HG03575 (cell line): ENCODE data around the gene NSD1.
A peak's percentile ranks its signal among the peaks of the same experiment; 100 is the strongest.

Experiments used
- ATAC-seq: cut with Tn5 transposase; IDR thresholded peaks from one replicate; pipeline ENCODE4 v1.9.1; 2021; ENCODE audit not compliant: unreplicated experiment, insufficient number of reproducible peaks, low FRiP score; ENCODE audit errors: extremely low read depth

Gene NSD1

GRCh38 chr5:177133096-177133852, at the start of gene NSD1:
Gene NSD1 (plus strand): TSS chr5:177133773. CDS start chr5:177135104, 1,331 bp downstream.
- peak; percentile 29 for ATAC-seq

GRCh38 chr5:177084175-177084574, 49.4 kb upstream of the NSD1 start:
- no peak for ATAC-seq

- ATAC-seq = no peak
These were observed 47.5 kb upstream of the NSD1 start for GRCh38 chr5:177085985-177086653.

- no peak for ATAC-seq
These were observed 46.7 kb upstream of the NSD1 start, which contains the start of gene FGFR4 for GRCh38 chr5:177086654-177087397. Gene FGFR4 (plus strand): TSS chr5:177086915. CDS start chr5:177089603, 2,688 bp downstream.

- ATAC-seq = no peak
These were observed 46.1 kb upstream of the NSD1 start for GRCh38 chr5:177087398-177088005.

- ATAC-seq = no peak
These were observed 44.4 kb upstream of the NSD1 start for GRCh38 chr5:177089127-177089526.

- no peak for ATAC-seq
These were observed 43.5 kb upstream of the NSD1 start for GRCh38 chr5:177089825-177090641.

GRCh38 chr5:177090813-177091212, 42.8 kb upstream of the NSD1 start:
- ATAC-seq = no peak

- no peak for ATAC-seq
These were observed 42.3 kb upstream of the NSD1 start for GRCh38 chr5:177091232-177091631.

GRCh38 chr5:177092178-177093081, 41.1 kb upstream of the NSD1 start:
- no peak for ATAC-seq

- ATAC-seq = no peak
These were observed 40.4 kb upstream of the NSD1 start for GRCh38 chr5:177093082-177093712.

GRCh38 chr5:177093803-177094202, 39.8 kb upstream of the NSD1 start:
- no peak for ATAC-seq

GRCh38 chr5:177094224-177095087, 39.1 kb upstream of the NSD1 start:
- ATAC-seq = no peak

GRCh38 chr5:177095088-177095669, 38.4 kb upstream of the NSD1 start:
- ATAC-seq = no peak

- no peak for ATAC-seq
These were observed 37.2 kb upstream of the NSD1 start for GRCh38 chr5:177096162-177097015.
